Vagina (tissue), 2 donors: ENCODE data around the gene AGPS.

Source experiments
- CTCF ChIP-seq, 3 experiments: fragments of 450-650 bp in 2 of 3; fragments of 200-600 bp in 1 of 3; sonication (generic) in 1 of 3; IDR thresholded peaks; one replicate each; pipeline ENCODE4 v1.5.1; 2017 to 2019; ENCODE audit warnings: antibody characterized with exemption in 3 of 3, mild to moderate bottlenecking in 2 of 3, moderate library complexity in 2 of 3
- POLR2A ChIP-seq, 2 donors: fragments of 450-650 bp; IDR thresholded peaks; one replicate each; pipeline ENCODE4 v1.6.1; 2017; ENCODE audit warnings: antibody characterized with exemption in 2 of 2, mild to moderate bottlenecking in 2 of 2, moderate library complexity in 2 of 2
- POLR2AphosphoS5 ChIP-seq, 2 donors: sonication (generic); formaldehyde crosslinking; IDR thresholded peaks; one replicate each; pipeline ENCODE4 v1.9.0; 2017; ENCODE audit warnings: antibody characterized with exemption in 2 of 2, mild to moderate bottlenecking in 2 of 2, low read depth in 1 of 2; ENCODE audit not compliant: insufficient read depth in 1 of 2

- no peak for TF ChIP-seq POLR2AphosphoS5 (IDR thresholded peaks at IDR 0.05; ENCODE audit: insufficient read depth in 1 of 2, low read depth in 1 of 2)
- TF ChIP-seq CTCF (IDR thresholded peaks at IDR 0.05): no peak
- no peak for TF ChIP-seq POLR2A (IDR thresholded peaks at IDR 0.05)
Measured at GRCh38 chr2:177429688-177430325, 37.2 kb downstream of the AGPS start.
